ENCODE data around the gene PLEKHJ1. TPM values are rescaled to one million over a fixed set of nuclear protein-coding genes. Genes with fewer than 3 reads are reported as not detected.
"Not testable (repeated sequence)": the region's sequence is repeated elsewhere in the genome, so short reads cannot be mapped to it uniquely, and the experiment has no call there.

Gene PLEKHJ1, protein sequence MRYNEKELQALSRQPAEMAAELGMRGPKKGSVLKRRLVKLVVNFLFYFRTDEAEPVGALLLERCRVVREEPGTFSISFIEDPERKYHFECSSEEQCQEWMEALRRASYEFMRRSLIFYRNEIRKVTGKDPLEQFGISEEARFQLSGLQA
- 41.3 TPM for total RNA-seq

DNA sequence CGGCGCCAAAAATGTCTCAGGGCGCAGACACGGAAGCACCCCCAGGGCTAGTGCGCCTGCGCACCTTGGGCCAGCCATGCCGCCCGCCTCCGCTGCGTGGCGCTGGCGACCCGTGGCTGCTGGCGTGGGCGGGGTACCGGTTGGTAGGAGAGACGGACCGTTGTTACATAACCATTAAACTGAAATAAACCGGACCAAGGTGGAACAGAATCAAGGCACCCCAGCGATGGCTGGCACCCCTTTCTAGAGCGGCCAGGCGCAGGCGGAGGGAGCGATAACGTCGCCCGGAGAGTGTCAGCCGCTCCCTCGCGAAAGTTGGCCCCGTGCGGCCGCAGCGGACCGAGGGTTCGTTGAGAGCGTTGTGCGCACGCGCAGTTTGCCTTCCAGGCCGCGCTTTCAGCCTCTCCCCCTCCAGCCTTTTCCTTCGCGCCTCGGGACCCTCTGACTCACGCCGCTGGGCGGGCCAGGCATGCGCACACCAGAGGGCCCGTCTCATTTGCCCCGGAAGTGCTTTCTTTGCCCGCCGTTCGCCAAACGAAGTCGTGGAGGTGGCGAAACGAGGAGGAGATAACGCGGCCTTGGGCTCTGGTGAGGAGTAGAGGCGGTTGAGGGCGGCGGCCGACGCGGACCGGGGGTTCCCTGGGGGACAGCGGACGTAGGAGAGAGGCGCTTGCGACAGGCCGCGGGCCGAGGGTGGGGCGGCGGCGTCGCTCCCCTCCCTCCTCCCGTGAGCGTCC, at the start of gene PLEKHJ1, which contains the start of gene SF3A2:
Gene PLEKHJ1, minus strand, starts transcription at position 16 of the 737 bp plus-strand sequence. CDS start 81 bp downstream, outside the sequence.
Gene SF3A2, plus strand, starts transcription at position 511 of the 737 bp plus-strand sequence. CDS start 6,595 bp downstream, outside the sequence.
- ATAC-seq (peak; percentile 89), DNase-seq (ENCODE audit: low spot score) (peak; percentile 97)

DNA sequence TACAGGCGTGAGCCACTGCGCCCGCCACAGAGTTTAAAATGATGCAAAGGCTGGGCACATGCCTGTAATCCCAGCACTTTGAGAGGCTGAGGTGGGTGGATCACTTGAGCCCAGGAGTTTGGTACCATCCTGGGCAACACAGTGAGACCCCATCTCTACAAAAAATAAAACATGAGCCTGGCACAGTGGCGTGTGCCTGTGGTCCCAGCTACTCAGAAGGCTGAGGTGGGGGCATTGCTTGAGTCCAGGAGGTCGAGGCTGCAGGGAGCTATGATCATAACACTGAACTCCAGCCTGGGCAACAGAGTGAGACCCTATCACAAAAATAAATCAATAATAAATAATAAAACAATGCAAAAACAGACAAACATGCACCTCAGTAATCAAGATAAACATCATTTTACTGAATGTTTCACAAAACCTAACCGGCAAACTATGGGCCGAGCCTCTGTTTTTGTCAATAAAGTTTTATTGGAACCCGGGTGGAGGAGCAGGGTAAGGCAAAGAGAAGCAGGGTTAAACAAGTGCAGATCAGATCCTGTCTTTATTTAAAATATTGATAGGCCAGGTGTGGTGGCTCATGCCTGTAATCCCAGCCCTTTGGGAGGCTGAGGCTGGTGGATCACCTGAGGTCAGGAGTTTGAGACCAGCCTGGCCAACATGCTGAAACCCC, 47.8 kb upstream of the PLEKHJ1 start:
- no peak for ATAC-seq
- DNase-seq (ENCODE audit: low spot score), result no peak

DNA sequence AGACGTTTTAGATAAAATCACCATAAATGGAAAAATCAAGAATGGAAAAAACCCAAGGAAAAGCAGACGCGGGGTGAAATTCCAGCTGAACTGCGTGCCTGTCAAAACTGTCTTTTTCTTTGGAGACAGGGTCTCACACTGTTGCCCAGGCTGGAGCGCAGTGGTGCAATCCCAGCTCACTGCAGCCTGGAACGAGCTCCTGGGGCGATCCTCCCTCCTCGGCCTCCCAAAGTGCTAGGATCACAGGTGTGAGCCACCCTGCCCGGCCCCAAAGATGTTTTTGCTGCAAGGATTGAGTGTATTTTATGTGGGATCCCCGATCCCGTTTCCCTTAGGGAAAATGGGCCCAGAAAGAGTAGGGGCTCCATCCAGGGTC, 46.7 kb upstream of the PLEKHJ1 start:
- ATAC-seq (no peak), DNase-seq (ENCODE audit: low spot score) (no peak)

DNA sequence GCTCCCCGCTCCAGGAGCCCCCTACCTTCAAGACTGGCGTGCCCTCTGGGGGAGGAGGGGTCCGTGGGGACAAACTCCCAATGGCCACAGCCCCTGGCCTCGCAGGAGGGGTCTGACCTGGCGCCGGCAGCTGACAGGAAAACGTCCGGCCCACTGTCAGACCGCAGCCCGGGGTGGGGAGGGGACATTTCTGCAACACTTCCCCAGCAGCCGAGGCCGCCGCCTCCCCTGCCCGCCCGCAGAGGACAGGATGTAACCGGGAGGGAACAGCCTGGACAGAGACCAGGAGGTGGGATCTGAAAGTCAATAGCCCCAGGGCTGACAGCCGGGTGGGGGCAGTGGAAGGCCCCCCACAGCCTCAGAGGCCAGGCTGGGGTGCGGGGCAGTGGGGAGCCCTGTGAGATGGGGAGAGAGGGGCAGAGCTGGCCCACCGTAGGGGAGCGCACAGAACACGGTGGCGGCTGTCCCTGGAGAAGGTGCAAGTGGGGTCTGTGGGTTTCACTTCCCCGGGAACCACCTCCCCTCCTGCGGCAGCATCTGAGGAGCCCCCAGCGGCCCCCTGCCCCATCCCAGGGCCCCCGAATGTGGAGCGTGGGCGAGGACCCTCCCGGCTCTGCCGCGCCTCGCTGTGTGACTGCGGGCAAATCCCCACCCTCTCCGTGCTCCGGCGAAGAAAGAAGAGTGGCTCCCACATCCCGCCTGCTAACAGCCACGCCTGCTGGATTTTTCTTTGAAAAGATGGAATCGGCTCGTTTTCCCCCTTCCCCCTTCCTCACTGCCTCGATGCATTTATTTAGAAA, 46.1 kb upstream of the PLEKHJ1 start, which contains the start of gene PEAK3:
Gene PEAK3, minus strand, starts transcription at position 114 of the 800 bp plus-strand sequence. CDS start 1,244 bp downstream, outside the sequence.
- ATAC-seq, result peak; percentile 79
- DNase-seq (ENCODE audit: low spot score), result peak; percentile 69

DNA sequence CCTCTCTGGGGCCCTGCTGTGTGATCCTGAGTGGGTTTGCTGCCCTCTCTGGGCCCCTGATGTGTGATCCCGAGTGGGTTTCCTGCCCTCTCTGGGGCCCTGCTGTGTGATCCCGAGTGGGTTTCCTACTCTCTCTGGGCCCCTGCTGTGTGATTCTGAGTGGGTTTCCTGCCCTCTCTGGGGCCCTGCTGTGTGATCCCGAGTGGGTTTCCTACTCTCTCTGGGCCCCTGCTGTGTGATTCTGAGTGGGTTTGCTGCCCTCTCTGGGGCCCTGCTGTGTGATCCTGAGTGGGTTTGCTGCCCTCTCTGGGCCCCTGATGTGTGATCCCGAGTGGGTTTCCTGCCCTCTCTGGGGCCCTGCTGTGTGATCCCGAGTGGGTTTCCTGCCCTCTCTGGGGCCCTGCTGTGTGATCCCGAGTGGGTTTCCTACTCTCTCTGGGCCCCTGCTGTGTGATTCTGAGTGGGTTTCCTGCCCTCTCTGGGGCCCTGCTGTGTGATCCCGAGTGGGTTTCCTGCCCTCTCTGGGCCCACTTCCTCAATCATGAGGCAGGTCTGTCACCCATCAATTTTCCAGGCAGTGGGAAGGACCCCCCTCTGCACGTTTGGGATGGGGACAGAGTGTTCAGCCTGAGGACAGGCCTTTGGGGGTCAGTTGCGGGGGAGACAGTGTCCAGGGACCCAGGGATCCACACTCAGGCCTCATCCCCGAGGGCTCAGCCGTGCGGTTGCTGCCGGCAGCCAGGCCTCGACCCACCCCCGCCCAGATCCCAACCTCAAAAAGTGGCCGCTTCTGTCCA, 45.3 kb upstream of the PLEKHJ1 start:
- not testable (repeated sequence) for ATAC-seq; DNase-seq (ENCODE audit: low spot score)

DNA sequence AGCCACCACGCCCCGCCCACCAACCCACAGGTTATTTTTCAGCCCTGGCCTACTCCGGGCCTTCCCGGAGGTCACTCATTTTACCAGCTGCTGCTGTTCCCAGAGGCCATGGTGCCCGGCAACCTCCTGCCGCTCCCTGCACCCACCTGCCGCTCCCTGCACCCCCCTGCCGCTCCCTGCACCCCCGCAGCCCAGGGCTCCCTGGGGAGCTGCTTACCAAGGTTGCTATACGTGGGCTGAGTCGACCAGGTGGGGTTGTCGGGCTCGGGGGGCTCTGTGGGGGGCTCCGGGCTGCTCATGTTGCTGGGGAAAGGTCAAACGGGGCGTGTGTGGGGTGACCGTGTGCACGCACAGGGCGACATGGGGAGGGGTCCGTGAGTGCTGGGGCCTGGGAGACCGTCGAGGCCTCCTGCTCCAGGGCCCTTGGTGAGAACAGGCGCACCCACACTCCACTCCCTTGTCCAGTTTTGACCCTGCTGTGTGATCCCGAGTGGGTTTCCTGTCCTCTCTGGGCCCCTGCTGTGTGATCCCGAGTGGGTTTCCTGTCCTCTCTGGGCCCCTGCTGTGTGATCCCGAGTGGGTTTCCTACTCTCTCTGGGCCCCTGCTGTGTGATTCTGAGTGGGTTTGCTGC, 44.6 kb upstream of the PLEKHJ1 start:
- no peak for DNase-seq (ENCODE audit: low spot score)
- no peak for ATAC-seq

DNA sequence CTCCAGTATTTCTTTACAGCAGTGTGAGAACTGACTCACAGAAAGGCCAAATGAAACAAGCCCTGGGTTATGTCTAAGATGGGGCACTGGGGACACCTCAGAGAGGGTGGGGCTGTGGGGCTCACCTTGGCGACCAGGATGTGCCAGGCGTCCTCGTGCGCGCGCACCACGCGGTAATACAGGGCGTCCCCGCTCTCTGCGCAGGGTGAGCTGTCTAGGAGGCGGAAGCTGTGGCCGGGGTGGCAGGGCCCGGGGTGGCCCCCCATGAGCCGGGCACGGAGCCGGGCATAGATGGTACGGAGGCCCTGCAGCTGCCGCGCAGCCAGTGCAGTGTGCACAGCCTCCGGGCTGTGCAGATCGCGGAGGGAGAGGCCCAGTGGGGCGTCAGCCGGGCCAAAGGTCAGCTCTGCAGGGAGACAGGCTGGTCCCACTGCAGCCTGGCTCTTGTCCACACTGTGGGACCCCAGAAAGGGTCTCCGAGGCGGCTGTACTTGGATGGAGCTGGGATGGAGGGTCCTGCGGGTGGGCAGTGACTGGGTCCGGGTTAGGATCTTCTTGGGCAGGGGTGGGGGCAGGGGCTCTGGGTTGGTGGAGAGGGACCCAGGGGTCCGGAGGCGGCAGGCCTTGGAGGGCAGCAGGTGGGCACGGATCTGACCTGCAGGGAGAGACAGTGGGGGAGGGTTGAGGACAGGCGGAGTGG, 42.5 kb upstream of the PLEKHJ1 start:
- ATAC-seq (no peak), DNase-seq (ENCODE audit: low spot score) (no peak)

DNA sequence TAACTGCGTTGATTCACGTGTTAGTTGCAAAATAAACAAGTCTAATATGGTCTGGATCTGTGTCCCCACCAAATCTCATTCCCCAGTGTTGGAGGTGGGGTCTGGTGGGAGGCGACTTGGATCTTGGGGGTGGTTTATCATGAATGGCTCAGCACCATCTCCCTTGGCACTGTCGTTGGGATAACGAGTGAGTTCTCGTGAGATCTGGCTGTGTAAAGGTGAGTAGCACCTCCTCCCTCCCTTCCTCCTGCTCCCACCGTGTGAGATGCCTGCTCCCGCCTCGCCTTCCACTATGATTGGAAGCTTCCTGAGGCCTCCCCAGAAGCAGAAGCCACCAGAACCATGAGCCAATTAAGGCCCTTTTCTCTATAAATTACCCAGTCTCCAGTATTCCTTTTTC, 41.0 kb upstream of the PLEKHJ1 start:
- no peak for DNase-seq (ENCODE audit: low spot score)
- no peak for ATAC-seq

DNA sequence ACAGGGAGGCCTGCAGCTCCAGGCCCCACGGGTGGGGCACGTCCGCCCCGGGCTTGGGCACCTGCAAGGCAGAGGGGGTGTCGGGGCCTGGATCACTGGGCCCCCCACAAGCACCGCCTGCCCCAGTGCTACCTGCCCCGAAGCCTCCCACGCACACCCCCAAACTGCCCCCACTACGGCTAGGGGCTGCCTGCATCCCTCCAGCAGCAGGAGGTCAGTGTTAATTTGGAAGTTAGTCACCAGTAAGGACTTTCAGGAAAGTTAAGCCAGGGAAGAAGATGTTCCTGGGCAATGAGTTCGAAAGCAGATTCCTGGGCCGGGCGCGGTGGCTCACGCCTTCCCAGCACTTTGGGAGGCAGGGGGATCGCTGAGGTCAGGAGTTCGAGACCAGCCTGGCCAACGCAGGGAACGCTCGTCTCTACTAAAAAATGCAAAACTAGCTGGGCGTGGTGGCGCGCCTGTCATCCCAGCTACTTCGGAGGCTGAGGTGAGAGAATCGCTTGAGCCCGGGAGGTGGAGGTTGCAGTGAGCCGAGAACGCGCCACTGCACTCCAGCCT, 40.4 kb upstream of the PLEKHJ1 start:
- ATAC-seq (no peak), DNase-seq (ENCODE audit: low spot score) (no peak)

DNA sequence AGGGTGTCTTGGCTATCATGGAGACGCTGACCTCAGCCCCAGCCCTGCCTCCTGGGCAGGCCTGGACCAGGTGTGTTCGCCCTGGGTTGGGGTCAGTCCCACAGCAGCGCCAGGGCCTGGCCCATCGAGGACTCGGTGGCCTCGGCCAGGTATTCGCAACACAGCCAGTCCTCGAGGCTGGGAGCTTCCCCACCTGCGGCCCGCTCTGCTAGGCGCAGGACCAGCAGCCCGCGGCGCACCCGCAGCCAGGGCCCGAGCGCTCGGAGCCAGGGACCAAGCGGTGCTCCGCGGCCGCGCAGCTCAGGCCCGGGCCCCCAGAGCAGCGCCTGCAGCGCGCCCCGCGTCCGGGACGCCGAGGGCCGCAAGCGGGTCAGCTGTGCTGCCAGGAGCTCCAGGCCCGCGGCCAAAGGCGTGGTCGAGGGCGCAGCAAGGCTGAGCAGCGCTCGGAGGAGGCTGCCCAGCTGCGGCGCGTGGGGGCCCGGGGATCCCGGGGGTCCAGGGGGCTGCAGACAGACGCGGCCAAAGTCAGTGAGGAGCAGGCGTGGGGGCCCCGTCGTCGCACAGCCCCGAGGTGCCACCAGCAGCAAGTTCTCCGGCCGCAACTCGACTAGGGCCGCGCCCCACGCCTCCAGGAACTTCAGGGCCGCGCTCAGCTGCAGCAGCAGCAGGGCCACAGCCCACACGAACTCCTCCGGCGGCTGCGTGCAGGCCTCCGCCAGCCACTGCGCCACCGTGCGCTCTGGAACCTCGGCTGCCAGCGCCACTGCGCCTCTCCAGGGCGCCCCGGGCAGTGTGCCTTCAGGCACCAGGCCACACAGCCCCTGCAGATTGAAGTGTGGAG, 39.7 kb upstream of the PLEKHJ1 start:
- DNase-seq (ENCODE audit: low spot score) (no peak), ATAC-seq (no peak)

DNA sequence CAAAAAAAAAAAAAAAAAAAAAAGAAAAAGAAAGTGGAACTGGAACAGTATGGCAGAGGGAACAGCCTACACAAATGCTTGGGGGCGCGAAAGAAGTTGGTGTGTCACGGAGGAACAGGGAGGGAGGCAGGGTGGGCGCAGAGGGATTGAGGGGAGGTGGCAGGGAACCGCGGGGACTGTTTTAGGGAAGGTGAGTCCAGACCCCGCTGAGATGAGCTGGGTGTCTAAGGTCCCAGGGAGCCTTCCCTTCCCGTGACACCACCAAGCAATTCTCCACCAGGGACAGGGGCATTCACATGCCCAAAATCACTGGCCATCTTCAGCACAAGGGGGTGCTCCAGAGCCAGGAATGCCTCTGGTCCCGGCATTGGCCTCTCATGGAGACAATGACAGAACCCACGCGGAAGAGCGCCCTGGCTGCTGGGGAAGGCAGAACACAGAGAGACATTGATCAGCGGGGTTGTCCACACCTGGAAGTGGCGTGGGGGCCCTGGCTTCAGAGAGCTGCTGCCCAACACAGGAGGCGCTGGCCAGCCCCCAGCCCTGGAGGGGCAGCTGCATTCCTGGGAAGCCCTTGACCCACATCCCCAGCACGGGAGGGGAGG, 38.9 kb upstream of the PLEKHJ1 start:
- ATAC-seq (peak; percentile 37), DNase-seq (ENCODE audit: low spot score) (no peak)

DNA sequence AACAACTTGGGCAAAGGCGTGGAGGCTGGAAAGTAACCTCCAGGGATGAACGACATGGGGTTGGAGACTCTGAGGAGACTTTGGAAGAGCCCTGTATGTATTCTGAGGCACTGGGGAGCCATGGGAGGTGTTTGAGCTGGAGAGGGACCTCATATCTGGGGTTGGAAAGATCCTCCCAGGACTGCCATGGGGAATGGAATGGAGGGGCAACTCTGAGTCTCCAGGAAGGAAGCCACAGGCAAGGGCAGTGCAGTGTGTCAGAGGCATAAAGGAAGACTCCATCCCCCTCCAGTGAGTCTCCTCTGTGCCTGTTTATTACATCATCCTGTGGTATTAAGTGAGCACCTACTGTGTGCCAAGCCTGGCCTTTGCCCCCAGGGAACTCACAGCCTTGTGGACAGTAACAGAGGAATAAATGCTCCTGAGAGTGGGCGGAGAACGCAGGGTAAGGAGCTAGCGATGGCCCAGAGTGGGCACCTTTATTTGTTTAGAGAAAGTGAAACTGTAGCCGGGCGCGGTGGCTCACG, 38.1 kb upstream of the PLEKHJ1 start:
- DNase-seq (ENCODE audit: low spot score) (no peak), ATAC-seq (no peak)

DNA sequence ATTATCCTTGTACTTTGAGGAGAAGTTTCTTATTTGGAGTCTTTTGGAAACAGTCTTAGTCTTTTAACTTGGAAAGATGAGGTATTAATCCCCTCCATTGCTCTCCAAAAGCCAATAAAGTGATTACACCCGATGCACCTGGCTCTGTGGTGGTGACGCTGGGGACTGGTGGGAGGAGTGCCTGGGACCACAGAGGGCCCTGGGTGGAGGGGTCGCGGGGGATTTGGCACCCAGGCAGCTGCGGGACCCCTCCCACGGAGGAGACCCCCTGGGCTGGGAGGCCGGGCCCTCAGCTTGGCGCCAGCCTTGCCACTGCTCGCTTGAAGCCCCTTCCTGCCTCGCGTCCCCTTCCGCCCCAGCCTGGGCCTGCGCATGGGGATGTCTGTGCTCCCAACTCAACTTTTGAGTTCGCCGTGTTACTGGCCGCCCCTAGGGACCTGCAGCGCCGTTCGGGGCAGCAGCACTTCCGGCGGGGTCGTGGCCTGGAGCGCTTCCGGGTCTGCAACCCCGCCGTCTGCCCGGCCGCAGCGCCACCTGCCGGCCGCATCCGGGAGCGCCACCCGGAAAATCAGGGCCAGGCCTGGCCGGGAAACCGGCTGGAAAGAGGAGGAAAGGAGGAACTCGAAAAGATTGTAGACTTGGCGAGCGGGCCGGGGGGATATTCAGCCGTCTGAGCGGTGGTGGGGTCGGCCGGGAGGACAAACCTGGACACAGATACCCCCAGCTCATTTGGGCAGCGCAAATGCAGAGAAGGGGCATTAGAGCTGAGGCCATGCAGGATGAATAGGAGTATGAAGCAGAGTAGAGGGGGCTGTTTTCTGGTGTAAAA, 37.4 kb upstream of the PLEKHJ1 start:
- DNase-seq (ENCODE audit: low spot score), result peak; percentile 77
- peak; percentile 44 for ATAC-seq

DNA sequence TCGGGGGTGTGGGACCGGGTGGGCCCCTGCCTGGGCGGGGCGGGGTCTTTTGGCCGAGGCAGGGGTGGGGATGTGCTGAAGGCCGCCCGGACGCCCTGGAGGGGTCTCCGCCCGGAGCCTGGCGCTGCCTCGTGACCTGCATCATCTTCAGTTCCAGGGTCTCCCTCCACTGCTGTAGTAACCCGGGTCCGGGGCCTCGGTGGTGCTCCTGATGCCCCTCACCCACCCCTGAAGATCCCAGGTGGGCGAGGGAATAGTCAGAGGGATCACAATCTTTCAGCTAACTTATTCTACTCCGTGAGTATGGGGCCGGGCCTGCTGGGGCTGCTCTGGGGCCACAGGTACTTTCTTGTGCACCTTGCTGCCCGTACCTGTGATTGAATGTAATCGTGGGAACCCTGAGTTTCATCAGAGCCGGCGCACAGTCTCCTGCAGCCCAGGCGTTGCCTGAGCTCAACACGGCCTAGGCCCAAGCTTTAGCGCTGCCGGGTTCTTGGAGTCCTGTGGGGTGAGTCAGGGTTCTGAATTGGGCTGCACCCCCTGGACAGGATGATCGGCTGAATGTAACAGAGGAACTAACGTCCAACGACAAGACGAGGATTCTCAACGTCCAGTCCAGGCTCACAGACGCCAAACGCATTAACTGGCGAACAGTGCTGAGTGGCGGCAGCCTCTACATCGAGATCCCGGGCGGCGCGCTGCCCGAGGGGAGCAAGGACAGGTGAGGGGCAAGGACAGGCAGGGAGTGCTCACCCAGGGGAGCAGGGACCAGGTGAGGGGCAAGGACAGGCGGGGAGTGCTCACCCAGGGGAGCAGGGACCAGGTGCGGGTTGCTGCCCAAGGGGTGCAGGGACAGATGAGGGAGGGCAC, 35.3 kb upstream of the PLEKHJ1 start:
- ATAC-seq (no peak), DNase-seq (ENCODE audit: low spot score) (no peak)

Measured in left lobe of liver (tissue), 2 donors.